HCT116 (cell line): ENCODE results near the gene ATP8B4.

Experiments used
- ELF1 ChIP-seq: IDR thresholded peaks from 2 replicates; pipeline ENCODE4 v1.6.1; 2012; ENCODE audit warnings: low read depth, borderline replicate concordance
- POLR2A ChIP-seq: IDR thresholded peaks from 2 replicates; pipeline ENCODE4 v1.7.0; 2011; ENCODE audit warnings: borderline replicate concordance; ENCODE audit not compliant: insufficient read depth, insufficient read length; ENCODE audit errors: extremely low read depth
- POLR2AphosphoS5 ChIP-seq: IDR thresholded peaks from 2 replicates; pipeline ENCODE4 v1.6.1; 2011; ENCODE audit warnings: mild to moderate bottlenecking, low read depth, low read length, moderate library complexity
- TF ChIP-seq, protein P1 (sequence below): IDR thresholded peaks from 2 replicates; pipeline ENCODE4 v1.6.1; 2012
- TF ChIP-seq, protein P2 (sequence below), 3 experiments: fragments of 200-600 bp in 1 of 3; sonication (generic) in 1 of 3; IDR thresholded peaks in 2 of 3; conservative IDR thresholded peaks in 1 of 3; 2 replicates each; pipeline ENCODE4 v1.5.1; 2012 to 2017; ENCODE audit warnings: low read depth in 2 of 3, low read length in 2 of 3, antibody characterized with exemption in 1 of 3, borderline replicate concordance in 1 of 3, control low read depth in 1 of 3, mild to moderate bottlenecking in 1 of 3, mixed read lengths in 1 of 3, mixed run types in 1 of 3, moderate library complexity in 1 of 3; ENCODE audit not compliant: insufficient read depth in 1 of 3

DNA sequence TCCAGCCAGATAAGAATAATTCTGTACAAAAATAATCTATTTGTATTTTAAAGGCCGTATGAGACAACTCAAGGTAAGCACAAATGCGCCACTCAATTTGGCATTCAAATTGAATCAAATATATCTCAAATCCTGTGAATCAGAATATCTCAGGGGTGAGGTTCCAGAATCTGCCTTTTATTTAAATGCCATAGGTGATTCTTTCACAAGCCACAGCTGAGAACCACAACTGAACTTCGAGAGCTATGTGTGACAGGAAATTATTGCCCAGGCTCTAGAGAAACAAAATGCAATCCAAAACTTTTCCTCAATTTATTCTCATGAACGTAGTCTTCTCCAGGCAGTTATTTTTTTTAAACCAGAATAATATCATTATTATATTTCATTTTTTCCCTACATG lies 11.9 kb downstream of the ATP8B4 start:
- TF ChIP-seq ELF1, result no peak
- TF ChIP-seq POLR2AphosphoS5, result no peak
- TF ChIP-seq, protein P1, sequence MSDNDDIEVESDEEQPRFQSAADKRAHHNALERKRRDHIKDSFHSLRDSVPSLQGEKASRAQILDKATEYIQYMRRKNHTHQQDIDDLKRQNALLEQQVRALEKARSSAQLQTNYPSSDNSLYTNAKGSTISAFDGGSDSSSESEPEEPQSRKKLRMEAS, result no peak
- TF ChIP-seq, protein P2, sequence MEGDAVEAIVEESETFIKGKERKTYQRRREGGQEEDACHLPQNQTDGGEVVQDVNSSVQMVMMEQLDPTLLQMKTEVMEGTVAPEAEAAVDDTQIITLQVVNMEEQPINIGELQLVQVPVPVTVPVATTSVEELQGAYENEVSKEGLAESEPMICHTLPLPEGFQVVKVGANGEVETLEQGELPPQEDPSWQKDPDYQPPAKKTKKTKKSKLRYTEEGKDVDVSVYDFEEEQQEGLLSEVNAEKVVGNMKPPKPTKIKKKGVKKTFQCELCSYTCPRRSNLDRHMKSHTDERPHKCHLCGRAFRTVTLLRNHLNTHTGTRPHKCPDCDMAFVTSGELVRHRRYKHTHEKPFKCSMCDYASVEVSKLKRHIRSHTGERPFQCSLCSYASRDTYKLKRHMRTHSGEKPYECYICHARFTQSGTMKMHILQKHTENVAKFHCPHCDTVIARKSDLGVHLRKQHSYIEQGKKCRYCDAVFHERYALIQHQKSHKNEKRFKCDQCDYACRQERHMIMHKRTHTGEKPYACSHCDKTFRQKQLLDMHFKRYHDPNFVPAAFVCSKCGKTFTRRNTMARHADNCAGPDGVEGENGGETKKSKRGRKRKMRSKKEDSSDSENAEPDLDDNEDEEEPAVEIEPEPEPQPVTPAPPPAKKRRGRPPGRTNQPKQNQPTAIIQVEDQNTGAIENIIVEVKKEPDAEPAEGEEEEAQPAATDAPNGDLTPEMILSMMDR (IDR thresholded peaks at IDR 0.05 in 2 of 3, conservative IDR thresholded peaks at IDR 0.05 in 1 of 3; ENCODE audit: borderline replicate concordance in 1 of 3, insufficient read depth in 1 of 3, low read depth in 2 of 3, low read length in 2 of 3), result no peak
- TF ChIP-seq POLR2A, result no peak
